ENCODE measurements around the gene NBR1. TPM values are rescaled to one million over a fixed set of nuclear protein-coding genes. Genes with fewer than 3 reads are reported as not detected.
A peak's percentile ranks its signal among the peaks of the same experiment; 100 is the strongest.

The NBR1 gene
- polyA plus RNA-seq, 3 donors, result 40.4 to 88.5 (median 64.0) TPM

- no peak for TF ChIP-seq CTCF (IDR thresholded peaks at IDR 0.05)
- peaks cover 66 to 84% of the 10 kb centered on the region in 2 donors for H3K36me3 Mint-ChIP-seq
- Histone ChIP-seq H3K27ac (ENCODE audit: low read depth in 1 of 2, low read length in 2 of 2) (no peak overlapping the region), H3K27me3 (ENCODE audit: control insufficient read depth in 2 of 2, insufficient read depth in 2 of 2, low read length in 2 of 2) (no peaks in the 10 kb centered on the region), H3K79me2 (ENCODE audit: insufficient read depth, low read length) (peaks cover 19% of the 10 kb centered on the region), H3K4me3 (replicated peaks in 1 of 3; ENCODE audit: low read depth in 2 of 3, low read length in 3 of 3) (no peak overlapping the region), H2AFZ (ENCODE audit: insufficient read depth, low read depth, low read length, poor library complexity, severe bottlenecking) (no peak overlapping the region), H3K9ac (ENCODE audit: insufficient read depth, low read length, poor library complexity, severe bottlenecking) (no peak overlapping the region), H3K4me1 (ENCODE audit: control insufficient read depth in 1 of 2, insufficient read depth in 2 of 2, low read length in 2 of 2) (peaks cover 11 to 12% of the 10 kb centered on the region in 2 donors), H3K36me3 (replicated peaks in 1 of 2; ENCODE audit: control insufficient read depth in 1 of 2, insufficient read depth in 2 of 2, low read length in 2 of 2) (peaks cover 62 to 88% of the 10 kb centered on the region in 2 donors), H4K20me1 (ENCODE audit: insufficient read depth, low read length) (peaks cover 77% of the 10 kb centered on the region), H3K4me2 (replicated peaks; ENCODE audit: extremely low read depth, low read length, poor library complexity, severe bottlenecking) (no peak overlapping the region), H3K9me3 (replicated peaks in 1 of 2; ENCODE audit: control insufficient read depth in 1 of 2, insufficient read depth in 1 of 2, low read length in 2 of 2) (no peaks in the 10 kb centered on the region)
- 95% methylated on average over 2 of the region's 2 CpGs for WGBS (ENCODE audit: insufficient coverage)
- peaks cover 16% of the 10 kb centered on the region for H3K4me1 Mint-ChIP-seq
- peak overlapping the region in 5 of 7 donors; percentile 1 to 51 (median 7) for H3K27ac Mint-ChIP-seq
- intact Hi-C loops (cut with micrococcal nuclease), result no loop called here
- H3K9me3 Mint-ChIP-seq, result peaks cover 0 to 2% (median 0%) of the 10 kb centered on the region in 7 donors
- no peak overlapping the region for H3K4me3 Mint-ChIP-seq
- DNase-seq, result no peak
- H3K27me3 Mint-ChIP-seq (ENCODE audit: low read depth in 3 of 3), result peaks cover 0 to 1% (median 0%) of the 10 kb centered on the region in 3 donors
Observed at GRCh38 chr17:43217614-43218087, 46.6 kb downstream of the NBR1 start.

GRCh38 chr17:43219001-43219400 is 48.0 kb downstream of the NBR1 start:
- Histone ChIP-seq H2AFZ (ENCODE audit: insufficient read depth, low read depth, low read length, poor library complexity, severe bottlenecking) (no peak overlapping the region), H3K27ac (ENCODE audit: low read depth in 1 of 2, low read length in 2 of 2) (no peak overlapping the region), H3K79me2 (ENCODE audit: insufficient read depth, low read length) (peaks cover 6% of the 10 kb centered on the region), H4K20me1 (ENCODE audit: insufficient read depth, low read length) (peaks cover 72% of the 10 kb centered on the region), H3K4me3 (replicated peaks in 1 of 3; ENCODE audit: low read depth in 2 of 3, low read length in 3 of 3) (no peak overlapping the region), H3K36me3 (replicated peaks in 1 of 2; ENCODE audit: control insufficient read depth in 1 of 2, insufficient read depth in 2 of 2, low read length in 2 of 2) (peaks cover 63 to 94% of the 10 kb centered on the region in 2 donors), H3K9ac (ENCODE audit: insufficient read depth, low read length, poor library complexity, severe bottlenecking) (no peak overlapping the region), H3K4me1 (ENCODE audit: control insufficient read depth in 1 of 2, insufficient read depth in 2 of 2, low read length in 2 of 2) (no peaks in the 10 kb centered on the region), H3K9me3 (replicated peaks in 1 of 2; ENCODE audit: control insufficient read depth in 1 of 2, insufficient read depth in 1 of 2, low read length in 2 of 2) (no peaks in the 10 kb centered on the region), H3K27me3 (ENCODE audit: control insufficient read depth in 2 of 2, insufficient read depth in 2 of 2, low read length in 2 of 2) (no peaks in the 10 kb centered on the region), H3K4me2 (replicated peaks; ENCODE audit: extremely low read depth, low read length, poor library complexity, severe bottlenecking) (no peak overlapping the region)
- 86% methylated on average over 1 of the region's 2 CpGs for WGBS (ENCODE audit: insufficient coverage)
- peaks cover 67 to 90% of the 10 kb centered on the region in 2 donors for H3K36me3 Mint-ChIP-seq
- intact Hi-C loops (cut with micrococcal nuclease), result no loop called here
- DNase-seq, result no peak
- TF ChIP-seq CTCF (IDR thresholded peaks at IDR 0.05), result no peak
- H3K27me3 Mint-ChIP-seq (ENCODE audit: low read depth in 3 of 3), result peaks cover 0 to 1% (median 0%) of the 10 kb centered on the region in 3 donors
- H3K4me3 Mint-ChIP-seq, result no peak overlapping the region
- peaks cover 0 to 2% (median 0%) of the 10 kb centered on the region in 7 donors for H3K9me3 Mint-ChIP-seq
- H3K27ac Mint-ChIP-seq, result peak overlapping the region in 2 of 7 donors; percentile 8 to 43
- H3K4me1 Mint-ChIP-seq, result peaks cover 3% of the 10 kb centered on the region

Measured in CD14-positive monocyte (primary cell).